GM12801 (cell line): Measurements from ENCODE around the gene ANKLE2.

Source experiments
- CTCF ChIP-seq: IDR thresholded peaks from one replicate; pipeline ENCODE4 v1.5.1; 2011; ENCODE audit warnings: control low read depth; ENCODE audit not compliant: insufficient read length; ENCODE audit errors: extremely low read depth

The ANKLE2 gene

GRCh38 chr12:132784580-132784979 is 22.9 kb upstream of the ANKLE2 start:
- TF ChIP-seq CTCF = no peak

- no peak for TF ChIP-seq CTCF
These were observed 22.4 kb upstream of the ANKLE2 start for GRCh38 chr12:132783917-132784531.

GRCh38 chr12:132781938-132782337 is 20.3 kb upstream of the ANKLE2 start:
- no peak for TF ChIP-seq CTCF

- TF ChIP-seq CTCF = no peak
These were observed 18.2 kb upstream of the ANKLE2 start for GRCh38 chr12:132779781-132780353.

- no peak for TF ChIP-seq CTCF
These were observed 16.0 kb upstream of the ANKLE2 start for GRCh38 chr12:132777614-132778013.

- TF ChIP-seq CTCF = no peak
These were observed 15.4 kb upstream of the ANKLE2 start for GRCh38 chr12:132776816-132777568.

GRCh38 chr12:132775502-132776229 is 14.0 kb upstream of the ANKLE2 start:
- TF ChIP-seq CTCF = no peak
